HPDE6-E6E7 (cell line): ENCODE data around the gene PTMA.
"Not testable (repeated sequence)": the region's sequence is repeated elsewhere in the genome, so short reads cannot be mapped to it uniquely, and the experiment has no call there.

ENCODE experiments used
- DNase-seq: peaks from one replicate; pipeline ENCODE4 v3.0.0; 2011; ENCODE audit warnings: missing footprints; ENCODE audit errors: extremely low spot score

Gene PTMA

GRCh38 chr2:231707927-231708772, at the start of gene PTMA:
PTMA (plus strand) TSS chr2:231708525; CDS start chr2:231708707, 182 bp downstream.
- DNase-seq, result peak; percentile 94

- DNase-seq, result not testable (repeated sequence)
These were observed 48.3 kb upstream of the PTMA start for GRCh38 chr2:231660073-231660472.

GRCh38 chr2:231660860-231661259, 47.5 kb upstream of the PTMA start:
- DNase-seq, result no peak

GRCh38 chr2:231661422-231662027, 46.8 kb upstream of the PTMA start:
- DNase-seq, result no peak

- DNase-seq, result peak; percentile 77
These were observed 46.1 kb upstream of the PTMA start for GRCh38 chr2:231662028-231662810.

GRCh38 chr2:231662811-231663457, 45.4 kb upstream of the PTMA start:
- DNase-seq, result no peak

- DNase-seq, result no peak
These were observed 44.7 kb upstream of the PTMA start for GRCh38 chr2:231663458-231664212.

- DNase-seq, result no peak
These were observed 43.6 kb upstream of the PTMA start for GRCh38 chr2:231664727-231665126.

GRCh38 chr2:231665245-231666170, 42.8 kb upstream of the PTMA start:
- DNase-seq, result no peak

GRCh38 chr2:231666171-231667095, 41.9 kb upstream of the PTMA start:
- peak; percentile 60 for DNase-seq

- no peak for DNase-seq
These were observed 41.3 kb upstream of the PTMA start for GRCh38 chr2:231667096-231667427.

- DNase-seq, result no peak
These were observed 40.8 kb upstream of the PTMA start for GRCh38 chr2:231667496-231667895.

GRCh38 chr2:231668981-231669380, 39.3 kb upstream of the PTMA start:
- DNase-seq, result no peak

- DNase-seq, result no peak
These were observed 36.9 kb upstream of the PTMA start for GRCh38 chr2:231671270-231672050.

GRCh38 chr2:231672617-231673347, 35.5 kb upstream of the PTMA start:
- DNase-seq, result no peak

- DNase-seq, result peak; percentile 44
These were observed 35.0 kb upstream of the PTMA start for GRCh38 chr2:231673348-231673770.

- peak; percentile 53 for DNase-seq
These were observed 33.6 kb upstream of the PTMA start for GRCh38 chr2:231674587-231675338.
